Lower leg skin (tissue), 4 donors: ENCODE data around the gene LIPE. TPM values are rescaled to one million over a fixed set of nuclear protein-coding genes. Genes with fewer than 3 reads are reported as not detected.

Experiments
- DNase-seq, 2 donors: peaks; one replicate each; pipeline ENCODE4 v3.0.0-alpha.2; 2019; ENCODE audit warnings: low spot score in 2 of 2
- H3K4me3 ChIP-seq: fragments of 200-600 bp; sonication (generic); 2 replicates; pipeline ENCODE4 v1.5.1; 2017; ENCODE audit warnings: mild to moderate bottlenecking, low read depth; ENCODE audit not compliant: poor library complexity, severe bottlenecking
- POLR2A ChIP-seq, 2 donors: fragments of 450-650 bp; IDR thresholded peaks; one replicate each; pipeline ENCODE4 v1.6.1; 2016 to 2017; ENCODE audit warnings: antibody characterized with exemption in 2 of 2, mild to moderate bottlenecking in 1 of 2, moderate library complexity in 1 of 2
- WGBS, 2 donors: methylation state at CpG; one replicate each; pipeline ENCODE4 v1.1.5; 2018; 5-methylcytosine and 5-hydroxymethylcytosine counted together
- intact Hi-C: fragments of 100-400 bp; cut with DNase I; formaldehyde crosslinking; loops from one replicate; pipeline ENCODE4 v1.15.0; 2023; ENCODE audit warnings: low total_unique reads
- total RNA-seq, 4 donors: library from RNA; depleted of rRNA; stranded (reverse); fragments of >200 nt; gene quantifications; one replicate each; pipeline ENCODE4 v1.1.0, GENCODE V29; 2016
- TF ChIP-seq, protein P1 (sequence below), 3 donors: fragments of 450-650 bp; IDR thresholded peaks; one replicate each; pipeline ENCODE4 v1.5.1; 2016; ENCODE audit warnings: antibody characterized with exemption in 3 of 3, mild to moderate bottlenecking in 3 of 3, moderate library complexity in 2 of 3

The LIPE gene, protein sequence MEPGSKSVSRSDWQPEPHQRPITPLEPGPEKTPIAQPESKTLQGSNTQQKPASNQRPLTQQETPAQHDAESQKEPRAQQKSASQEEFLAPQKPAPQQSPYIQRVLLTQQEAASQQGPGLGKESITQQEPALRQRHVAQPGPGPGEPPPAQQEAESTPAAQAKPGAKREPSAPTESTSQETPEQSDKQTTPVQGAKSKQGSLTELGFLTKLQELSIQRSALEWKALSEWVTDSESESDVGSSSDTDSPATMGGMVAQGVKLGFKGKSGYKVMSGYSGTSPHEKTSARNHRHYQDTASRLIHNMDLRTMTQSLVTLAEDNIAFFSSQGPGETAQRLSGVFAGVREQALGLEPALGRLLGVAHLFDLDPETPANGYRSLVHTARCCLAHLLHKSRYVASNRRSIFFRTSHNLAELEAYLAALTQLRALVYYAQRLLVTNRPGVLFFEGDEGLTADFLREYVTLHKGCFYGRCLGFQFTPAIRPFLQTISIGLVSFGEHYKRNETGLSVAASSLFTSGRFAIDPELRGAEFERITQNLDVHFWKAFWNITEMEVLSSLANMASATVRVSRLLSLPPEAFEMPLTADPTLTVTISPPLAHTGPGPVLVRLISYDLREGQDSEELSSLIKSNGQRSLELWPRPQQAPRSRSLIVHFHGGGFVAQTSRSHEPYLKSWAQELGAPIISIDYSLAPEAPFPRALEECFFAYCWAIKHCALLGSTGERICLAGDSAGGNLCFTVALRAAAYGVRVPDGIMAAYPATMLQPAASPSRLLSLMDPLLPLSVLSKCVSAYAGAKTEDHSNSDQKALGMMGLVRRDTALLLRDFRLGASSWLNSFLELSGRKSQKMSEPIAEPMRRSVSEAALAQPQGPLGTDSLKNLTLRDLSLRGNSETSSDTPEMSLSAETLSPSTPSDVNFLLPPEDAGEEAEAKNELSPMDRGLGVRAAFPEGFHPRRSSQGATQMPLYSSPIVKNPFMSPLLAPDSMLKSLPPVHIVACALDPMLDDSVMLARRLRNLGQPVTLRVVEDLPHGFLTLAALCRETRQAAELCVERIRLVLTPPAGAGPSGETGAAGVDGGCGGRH
- 10 to 100 TPM; 20.9 to 96.9 (median 55.9) TPM for total RNA-seq

DNA sequence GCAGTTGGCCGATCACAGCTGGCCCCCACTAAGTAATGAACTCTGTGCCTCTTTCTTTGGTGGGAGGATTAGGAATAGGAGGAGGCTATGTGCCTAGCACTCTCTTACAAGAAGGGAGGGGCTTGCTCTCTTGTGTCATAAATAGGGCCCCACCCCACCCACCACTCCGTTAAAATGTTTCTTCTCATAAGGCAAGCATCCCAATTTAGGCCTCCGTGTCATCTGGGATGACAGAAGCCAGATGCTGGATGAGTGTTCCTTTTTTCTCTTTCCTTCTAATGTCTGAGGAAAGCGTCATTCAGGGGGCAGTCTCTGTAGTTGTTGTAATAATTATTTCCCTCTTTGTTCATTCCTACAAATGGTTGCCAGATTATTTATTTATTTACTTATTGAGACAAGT lies at the start of gene LIPE:
Gene LIPE, minus strand, starts transcription at position 76 of the 400 bp plus-strand sequence. CDS start 239 bp downstream, outside the sequence.
- WGBS, 2 donors, result 60 to 69% methylated on average over 4 of the region's 4 CpGs
- intact Hi-C loops, result no loop called here
- no peak within 1 kb of the TSS for H3K4me3 ChIP-seq
- no peak for DNase-seq
- TF ChIP-seq POLR2A (IDR thresholded peaks at IDR 0.05), result no peak
- TF ChIP-seq, protein P1, sequence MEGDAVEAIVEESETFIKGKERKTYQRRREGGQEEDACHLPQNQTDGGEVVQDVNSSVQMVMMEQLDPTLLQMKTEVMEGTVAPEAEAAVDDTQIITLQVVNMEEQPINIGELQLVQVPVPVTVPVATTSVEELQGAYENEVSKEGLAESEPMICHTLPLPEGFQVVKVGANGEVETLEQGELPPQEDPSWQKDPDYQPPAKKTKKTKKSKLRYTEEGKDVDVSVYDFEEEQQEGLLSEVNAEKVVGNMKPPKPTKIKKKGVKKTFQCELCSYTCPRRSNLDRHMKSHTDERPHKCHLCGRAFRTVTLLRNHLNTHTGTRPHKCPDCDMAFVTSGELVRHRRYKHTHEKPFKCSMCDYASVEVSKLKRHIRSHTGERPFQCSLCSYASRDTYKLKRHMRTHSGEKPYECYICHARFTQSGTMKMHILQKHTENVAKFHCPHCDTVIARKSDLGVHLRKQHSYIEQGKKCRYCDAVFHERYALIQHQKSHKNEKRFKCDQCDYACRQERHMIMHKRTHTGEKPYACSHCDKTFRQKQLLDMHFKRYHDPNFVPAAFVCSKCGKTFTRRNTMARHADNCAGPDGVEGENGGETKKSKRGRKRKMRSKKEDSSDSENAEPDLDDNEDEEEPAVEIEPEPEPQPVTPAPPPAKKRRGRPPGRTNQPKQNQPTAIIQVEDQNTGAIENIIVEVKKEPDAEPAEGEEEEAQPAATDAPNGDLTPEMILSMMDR (IDR thresholded peaks at IDR 0.05), result no peak

DNA sequence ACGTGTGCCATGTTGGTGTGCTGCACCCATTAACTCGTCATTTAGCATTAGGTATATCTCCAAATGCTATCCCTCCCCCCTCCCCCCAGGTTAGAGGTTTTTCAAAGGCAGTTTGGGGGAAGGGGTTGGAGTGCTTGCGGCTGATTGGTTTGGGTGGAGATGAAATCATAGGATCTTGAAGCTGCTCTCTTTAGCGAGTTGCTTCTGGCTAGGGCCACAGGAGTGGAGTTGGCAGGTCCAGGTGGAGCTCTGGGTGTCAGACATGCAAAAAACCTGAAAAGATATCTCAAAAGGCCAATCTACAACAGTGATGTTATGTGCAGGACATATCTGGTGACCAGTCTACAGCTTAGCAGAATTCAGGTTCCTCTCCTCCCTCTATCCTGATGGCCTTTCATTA lies 48.2 kb upstream of the LIPE start:
- WGBS, 2 donors, result 75 to 86% methylated on average over 4 of the region's 4 CpGs
- H3K4me3 ChIP-seq, result no peak overlapping the region
- intact Hi-C loops, result no loop called here
- no peak for TF ChIP-seq POLR2A (IDR thresholded peaks at IDR 0.05)
- TF ChIP-seq, protein P1 (IDR thresholded peaks at IDR 0.05), result no peak
- no peak for DNase-seq

DNA sequence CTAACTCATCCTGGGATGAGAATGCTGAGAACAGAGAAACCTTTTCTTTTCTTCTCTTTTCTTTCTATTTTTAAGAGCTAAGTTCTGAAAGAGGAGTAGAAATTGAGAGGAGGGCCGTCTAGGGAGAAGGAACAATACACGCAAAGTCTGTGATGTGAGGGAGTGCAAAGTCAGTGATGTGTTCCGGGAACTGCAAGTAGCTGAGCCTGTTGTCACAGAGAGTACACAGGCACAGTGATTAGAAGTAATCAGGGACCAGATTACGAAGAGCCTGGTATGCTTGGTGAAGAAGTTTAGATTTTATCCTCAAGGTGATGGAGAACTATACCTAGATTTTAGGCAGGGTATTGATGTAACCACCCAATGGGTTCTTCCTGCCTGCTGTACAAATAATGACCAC lies 47.6 kb upstream of the LIPE start:
- intact Hi-C loops, result no loop called here

DNA sequence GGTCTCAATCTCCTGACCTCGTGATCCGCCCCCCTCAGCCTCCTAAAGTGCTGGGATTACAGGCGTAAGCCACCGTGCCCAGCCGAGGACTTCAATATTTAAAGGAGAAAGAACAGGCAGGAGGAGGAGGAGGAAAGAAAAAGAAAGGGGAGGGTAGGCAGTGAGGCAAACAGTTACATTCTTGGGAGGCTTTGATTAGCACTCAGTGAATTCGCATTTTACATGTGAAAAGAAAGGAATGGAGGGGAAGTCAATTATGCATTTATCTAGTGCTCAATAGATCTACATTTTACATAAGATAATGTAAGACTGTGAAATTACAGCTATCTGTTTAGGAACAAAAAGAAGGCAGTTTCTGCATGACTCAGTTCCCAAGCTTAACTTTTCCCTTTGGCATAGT lies 46.5 kb upstream of the LIPE start:
- H3K4me3 ChIP-seq, result no peak overlapping the region
- 65 to 66% methylated on average over 6 of the region's 6 CpGs for WGBS, 2 donors
- TF ChIP-seq, protein P1 (IDR thresholded peaks at IDR 0.05), result no peak
- TF ChIP-seq POLR2A (IDR thresholded peaks at IDR 0.05), result no peak
- intact Hi-C loops, result no loop called here
- no peak for DNase-seq

More for the DNA sequence above, 47.6 kb upstream of the LIPE start:
- no peak for DNase-seq
- no peak overlapping the region for H3K4me3 ChIP-seq
- 71 to 87% methylated on average over 4 of the region's 4 CpGs for WGBS, 2 donors
- no peak for TF ChIP-seq POLR2A (IDR thresholded peaks at IDR 0.05)
- TF ChIP-seq, protein P1 (IDR thresholded peaks at IDR 0.05), result no peak

DNA sequence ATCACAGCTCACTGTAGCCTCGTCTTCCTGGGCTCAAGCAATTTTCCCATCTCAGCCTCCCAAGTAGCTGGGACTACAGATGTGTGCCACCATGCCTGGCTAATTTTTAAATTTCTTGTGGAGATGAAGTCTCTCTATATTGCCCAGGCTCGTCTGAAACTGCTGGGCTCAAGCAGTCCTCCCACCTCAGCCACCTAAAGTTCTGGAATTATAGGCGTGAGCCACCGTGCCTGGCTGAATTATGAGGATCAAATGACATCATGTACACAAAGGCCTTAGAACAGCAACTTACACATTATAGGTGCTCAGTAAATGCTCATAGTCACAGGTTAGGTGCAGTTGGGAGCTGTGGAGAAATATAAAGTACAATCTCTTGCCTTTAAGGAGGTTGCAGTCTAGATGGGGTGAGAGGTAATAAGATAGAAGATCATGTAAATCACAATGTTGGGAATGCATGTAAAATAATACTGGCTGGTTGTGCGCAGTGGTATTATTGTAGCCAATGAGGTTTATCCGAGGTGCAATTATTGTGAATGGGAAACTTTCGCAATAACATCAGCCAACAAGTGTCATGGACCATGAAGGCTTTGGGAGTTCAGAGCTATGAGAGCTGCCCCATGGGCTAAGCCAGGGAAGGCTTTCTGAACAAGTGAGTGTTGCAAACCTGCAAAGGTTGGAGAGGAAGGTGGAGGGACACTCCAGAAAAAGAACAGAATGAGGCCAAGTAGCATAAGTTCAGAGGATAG lies 45.4 kb upstream of the LIPE start:
- WGBS, 2 donors, result 82 to 86% methylated on average over 7 of the region's 7 CpGs
- DNase-seq, result peak in 1 of 2 donors; percentile 32
- H3K4me3 ChIP-seq, result no peak overlapping the region
- intact Hi-C loops, result no loop called here
- TF ChIP-seq POLR2A (IDR thresholded peaks at IDR 0.05), result no peak
- TF ChIP-seq, protein P1 (IDR thresholded peaks at IDR 0.05), result no peak
